OCI-M1 (cell line): ENCODE measurements around the gene PMEPA1.
A peak's percentile ranks its signal among the peaks of the same experiment; 100 is the strongest.

ENCODE experiments used
- DNase-seq: peaks from one replicate; lab custom pipeline; 2025; lab: John Stamatoyannopoulos, UW

PMEPA1 gene

GRCh38 chr20:57661746-57662455, 47.9 kb downstream of the PMEPA1 start:
- no peak for DNase-seq

GRCh38 chr20:57660922-57661745, 48.7 kb downstream of the PMEPA1 start:
- no peak for DNase-seq

GRCh38 chr20:57660181-57660921, 49.5 kb downstream of the PMEPA1 start:
- DNase-seq: no peak

- DNase-seq: no peak
Observed at GRCh38 chr20:57659517-57660180, 50.2 kb downstream of the PMEPA1 start.

DNA sequence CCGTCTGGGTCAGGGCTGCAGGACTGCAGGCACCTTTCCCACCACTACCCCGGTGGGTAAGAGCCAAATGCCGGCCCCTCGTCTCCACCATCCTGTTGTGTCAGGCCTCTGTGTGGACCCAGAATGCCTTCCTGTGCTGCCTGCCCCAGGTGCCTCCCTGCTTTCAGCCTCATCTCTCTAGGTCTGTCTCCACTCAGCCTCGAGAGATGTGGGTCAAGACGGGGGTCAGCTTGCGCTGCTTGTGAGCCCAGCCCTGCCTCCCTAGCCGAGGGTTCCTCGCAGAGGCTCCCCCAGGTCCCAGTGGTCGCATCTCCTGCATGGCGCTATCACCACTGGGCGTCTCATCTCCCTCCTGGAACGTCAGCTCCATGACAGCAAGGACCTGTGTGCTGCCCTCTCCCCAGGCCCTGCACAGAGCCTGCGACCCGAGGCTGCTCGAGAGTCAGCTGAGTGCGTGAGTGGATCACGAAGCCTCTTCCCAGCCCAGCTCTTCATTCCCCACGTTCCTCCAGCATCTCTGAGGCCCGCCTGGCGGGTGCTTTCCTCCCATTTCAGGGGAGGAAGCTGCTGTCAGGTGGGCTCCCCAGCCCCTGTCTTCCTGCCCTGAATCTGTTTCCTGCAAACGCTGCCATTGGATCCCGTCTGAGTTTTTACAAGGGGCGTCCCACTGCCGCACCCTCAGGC, 50.8 kb downstream of the PMEPA1 start:
- no peak for DNase-seq

- no peak for DNase-seq
Observed at GRCh38 chr20:57658447-57658832, 51.4 kb downstream of the PMEPA1 start.

DNA sequence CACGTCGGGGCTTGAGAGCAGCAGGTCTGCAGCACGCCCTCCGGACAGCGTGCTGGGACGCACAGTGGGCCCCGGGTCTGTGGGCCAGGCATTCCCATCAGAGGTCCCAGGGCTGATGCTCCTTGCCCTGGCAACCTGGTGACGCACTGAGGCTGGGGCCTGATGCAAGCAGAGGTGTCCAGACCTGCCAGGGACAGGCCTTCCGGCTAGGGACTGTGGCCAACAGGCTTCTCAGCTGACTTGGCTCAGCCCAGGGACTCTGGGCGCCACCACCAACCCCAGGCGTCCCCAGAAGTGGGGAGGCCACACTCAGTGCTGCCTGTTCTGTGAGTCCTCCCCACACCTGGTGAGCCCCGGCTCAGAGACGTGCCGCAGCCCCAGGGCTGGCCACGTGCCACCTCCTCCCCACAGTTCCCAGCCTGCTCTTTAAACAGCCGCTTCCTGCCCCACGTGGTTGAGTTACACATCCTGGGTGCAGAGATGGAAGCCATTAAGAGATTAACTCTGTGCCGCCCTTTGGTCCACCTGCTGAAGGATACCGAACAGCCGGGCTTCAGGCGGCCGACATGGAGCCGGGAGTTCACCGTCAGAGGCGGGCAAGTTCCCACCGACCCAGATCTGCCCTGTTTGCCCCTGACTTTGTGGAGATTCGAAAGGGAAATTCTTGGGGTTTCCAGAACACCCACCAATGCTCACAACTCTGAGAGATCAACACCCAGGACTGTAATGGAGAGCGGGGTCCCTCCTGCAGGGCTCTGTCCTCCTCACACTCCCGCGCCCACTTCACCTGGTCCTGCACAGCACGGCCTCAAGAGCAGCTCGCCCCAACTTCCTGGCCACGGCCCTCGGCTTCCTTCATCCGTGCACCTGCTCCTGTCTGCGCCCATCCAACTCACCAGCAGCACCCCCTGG, 52.0 kb downstream of the PMEPA1 start:
- no peak for DNase-seq

DNA sequence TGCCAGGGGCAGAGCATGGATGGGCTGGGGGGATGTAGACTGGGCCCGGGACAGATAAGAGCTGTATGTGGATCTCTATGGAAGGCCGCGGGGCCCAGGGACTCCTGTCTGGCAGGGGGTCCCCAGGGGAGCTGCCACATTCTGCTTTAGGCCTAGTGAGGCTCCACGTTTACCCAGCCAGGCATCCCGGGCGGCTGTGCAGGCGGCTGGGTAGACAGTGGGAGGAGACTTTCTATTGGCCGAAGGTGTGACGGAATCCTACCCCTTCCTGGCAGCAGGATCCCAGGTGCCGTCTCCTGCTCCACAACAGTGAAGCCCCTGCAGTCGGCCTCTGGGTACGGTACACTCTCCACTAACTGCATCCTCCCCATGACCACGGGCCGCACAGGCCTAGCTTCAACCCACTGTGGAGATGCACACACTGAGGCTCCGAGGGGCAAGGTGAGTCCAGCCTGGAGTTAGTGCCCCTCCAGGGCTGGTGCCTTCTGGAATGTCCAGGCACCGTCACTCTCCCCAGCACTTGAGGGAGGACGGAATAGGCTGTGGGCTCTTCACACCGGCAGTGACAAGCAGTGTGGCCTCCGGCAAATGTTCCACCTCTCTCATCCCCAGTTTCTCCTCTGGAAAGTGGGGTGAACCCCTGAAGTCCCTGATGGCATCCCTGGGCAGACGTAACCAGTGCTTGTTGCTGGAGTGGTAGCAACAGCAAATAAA, 52.8 kb downstream of the PMEPA1 start:
- no peak for DNase-seq

GRCh38 chr20:57656252-57656820, 53.5 kb downstream of the PMEPA1 start:
- DNase-seq: no peak

- no peak for DNase-seq
Observed at GRCh38 chr20:57655809-57656155, 54.0 kb downstream of the PMEPA1 start.

- DNase-seq: no peak
Observed at GRCh38 chr20:57654998-57655808, 54.6 kb downstream of the PMEPA1 start.

DNA sequence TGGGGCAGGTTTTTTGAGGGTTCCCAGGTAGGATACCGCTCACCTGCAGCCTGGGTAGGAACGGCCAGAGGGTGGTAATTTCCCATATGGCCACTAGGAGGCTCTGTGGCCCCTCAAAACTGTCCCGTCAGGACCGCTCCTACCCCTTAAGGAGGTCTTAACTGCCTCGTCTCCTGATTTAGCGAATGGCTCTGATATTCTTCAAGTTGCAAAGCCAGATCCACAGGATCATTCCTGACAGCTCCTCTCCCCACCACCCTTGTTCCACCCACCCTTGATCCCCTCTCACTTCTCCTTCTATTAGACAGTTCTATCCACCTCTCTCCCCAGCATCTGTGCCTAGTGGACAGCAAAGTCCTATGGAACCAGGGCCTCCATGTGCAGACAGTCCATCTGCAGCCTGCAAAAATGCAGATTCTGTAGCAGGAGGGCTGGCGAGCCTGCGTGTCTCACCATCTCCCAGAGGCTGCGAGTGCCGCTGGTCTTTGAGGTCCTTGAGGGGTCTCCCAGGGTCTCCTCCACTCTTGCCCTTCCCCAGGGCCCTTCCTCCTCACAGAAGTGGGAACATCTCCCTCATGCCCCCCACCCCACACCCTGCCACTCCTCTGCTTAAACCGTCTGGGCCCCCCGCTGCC, 55.3 kb downstream of the PMEPA1 start:
- peak; percentile 64 for DNase-seq

DNA sequence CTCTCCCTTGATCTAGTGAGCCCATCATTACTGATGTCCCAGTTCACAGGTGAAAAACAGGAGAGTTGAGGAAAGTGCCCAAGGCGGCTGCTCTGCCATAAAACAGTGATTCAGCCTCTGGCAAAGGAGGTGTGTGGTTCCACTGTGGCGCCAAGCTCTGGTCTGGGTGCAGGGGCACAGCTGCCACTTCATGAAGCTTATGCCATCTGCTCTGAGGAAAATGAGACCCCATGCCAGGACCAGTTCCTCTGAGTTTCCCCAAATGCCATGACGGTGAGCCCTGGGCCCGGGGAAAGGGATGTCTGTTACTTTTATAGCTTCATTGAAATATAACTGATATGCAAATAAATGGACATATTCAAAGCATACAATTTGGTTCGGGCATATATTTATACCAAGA, 55.9 kb downstream of the PMEPA1 start:
- no peak for DNase-seq

DNA sequence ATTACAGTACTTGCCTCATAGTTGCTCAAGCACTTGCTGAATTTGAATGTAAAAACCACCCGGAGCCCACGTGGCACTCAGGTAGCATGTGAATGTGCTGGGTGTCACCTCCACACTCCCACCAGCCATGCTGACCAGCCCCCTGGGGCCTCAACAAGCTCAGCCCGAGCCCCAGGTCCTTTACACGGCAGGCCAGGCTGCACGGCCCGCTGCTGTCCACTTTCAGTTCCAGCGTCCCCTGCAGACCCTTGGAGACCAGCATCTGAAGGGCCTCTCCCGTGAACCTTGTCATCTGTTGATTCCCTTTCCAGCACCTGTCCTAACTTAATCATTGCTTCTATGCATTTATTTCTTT, 56.3 kb downstream of the PMEPA1 start:
- no peak for DNase-seq

- no peak for DNase-seq
Observed at GRCh38 chr20:57652606-57653545, 56.9 kb downstream of the PMEPA1 start.

DNA sequence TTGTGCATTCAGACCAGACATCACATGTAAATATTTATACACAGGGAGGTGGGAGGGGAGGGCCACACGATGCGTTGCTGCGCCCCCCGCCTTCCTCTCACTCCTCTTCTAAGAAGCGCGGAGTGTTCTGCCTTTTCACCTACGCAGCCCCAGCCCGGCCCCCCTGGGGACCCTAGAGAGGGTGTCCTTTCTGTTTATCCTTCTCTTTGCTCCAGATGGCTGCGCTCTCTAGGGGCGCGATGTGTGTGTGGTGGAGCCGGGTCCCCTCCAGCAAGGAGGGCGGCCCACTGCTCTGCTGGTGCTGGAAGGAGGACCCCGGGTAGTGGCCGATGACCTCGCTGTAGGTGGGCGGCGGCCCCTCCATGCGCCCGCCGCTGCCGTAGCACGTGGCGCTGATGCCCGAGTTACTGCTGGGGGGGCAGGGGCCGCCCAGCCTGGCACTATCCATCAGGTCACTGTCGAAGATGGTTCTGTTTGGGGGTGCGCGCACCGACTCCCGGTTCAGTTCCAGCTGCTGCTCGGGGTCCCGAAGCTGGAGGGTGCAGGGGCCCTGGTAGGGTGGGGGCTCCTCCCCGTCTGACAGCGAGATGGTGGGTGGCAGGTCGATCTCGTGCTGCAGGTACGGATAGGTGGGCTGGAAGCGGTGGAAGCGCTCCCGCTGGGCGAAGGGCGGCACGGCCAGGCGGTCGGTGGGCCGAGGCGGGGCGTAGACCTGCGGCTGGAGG, 57.8 kb downstream of the PMEPA1 start:
- DNase-seq: no peak
